Measurements from ENCODE around the gene TRIM10.
A peak's percentile ranks its signal among the peaks of the same experiment; 100 is the strongest.

TRIM10 gene

DNA sequence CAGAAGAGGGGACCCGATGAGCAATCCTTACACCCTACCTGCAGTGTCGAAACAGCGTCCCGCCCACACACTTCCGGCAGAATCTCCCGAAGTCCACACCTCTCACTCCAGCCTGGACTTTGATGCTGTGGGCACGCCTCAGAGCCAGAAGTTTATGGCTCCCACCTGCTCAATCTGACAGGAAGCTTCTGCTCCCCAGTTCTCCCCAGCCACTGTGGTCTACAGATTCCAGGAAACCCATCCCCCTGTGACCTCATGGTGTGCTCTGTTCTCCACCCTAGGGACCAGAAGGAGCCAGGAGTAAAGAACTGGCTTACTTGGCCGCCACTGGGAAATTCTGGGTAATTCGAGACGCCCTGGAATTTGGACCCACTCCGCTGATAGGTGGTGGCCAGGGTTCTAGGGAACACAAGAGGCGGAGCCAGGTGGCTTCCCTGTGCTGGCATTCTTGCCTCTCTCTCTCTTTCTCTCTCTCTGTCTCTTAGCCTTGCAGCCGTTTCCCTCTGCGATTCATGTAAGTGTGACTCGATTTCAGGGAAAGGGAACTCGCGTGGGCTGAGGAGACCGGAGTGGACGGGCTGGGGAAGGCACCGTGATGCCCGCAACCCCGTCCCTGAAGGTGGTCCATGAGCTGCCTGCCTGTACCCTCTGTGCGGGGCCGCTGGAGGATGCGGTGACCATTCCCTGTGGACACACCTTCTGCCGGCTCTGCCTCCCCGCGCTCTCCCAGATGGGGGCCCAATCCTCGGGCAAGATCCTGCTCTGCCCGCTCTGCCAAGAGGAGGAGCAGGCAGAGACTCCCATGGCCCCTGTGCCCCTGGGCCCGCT is 2.3 kb upstream of the TRIM10 start, which contains the start of gene TRIM15:
TRIM15 (plus strand) TSS at position 457 of the 828 bp plus-strand sequence; CDS start at position 596, 139 bp downstream.
- no peaks in the 10 kb centered on the region for H3K9me3 Mint-ChIP-seq
- H3K4me1 Mint-ChIP-seq, result peaks cover 20% of the 10 kb centered on the region
- no peak within 1 kb of the TSS for H3K27ac Mint-ChIP-seq
- ATAC-seq, result peak; percentile 64
- peak within 1 kb of the TSS; percentile 7 for H3K4me3 Mint-ChIP-seq
- peak in 1 of 2 donors; percentile 62 for DNase-seq (ENCODE audit: low spot score in 2 of 2)
- no peaks in the 10 kb centered on the region for H3K36me3 Mint-ChIP-seq

DNA sequence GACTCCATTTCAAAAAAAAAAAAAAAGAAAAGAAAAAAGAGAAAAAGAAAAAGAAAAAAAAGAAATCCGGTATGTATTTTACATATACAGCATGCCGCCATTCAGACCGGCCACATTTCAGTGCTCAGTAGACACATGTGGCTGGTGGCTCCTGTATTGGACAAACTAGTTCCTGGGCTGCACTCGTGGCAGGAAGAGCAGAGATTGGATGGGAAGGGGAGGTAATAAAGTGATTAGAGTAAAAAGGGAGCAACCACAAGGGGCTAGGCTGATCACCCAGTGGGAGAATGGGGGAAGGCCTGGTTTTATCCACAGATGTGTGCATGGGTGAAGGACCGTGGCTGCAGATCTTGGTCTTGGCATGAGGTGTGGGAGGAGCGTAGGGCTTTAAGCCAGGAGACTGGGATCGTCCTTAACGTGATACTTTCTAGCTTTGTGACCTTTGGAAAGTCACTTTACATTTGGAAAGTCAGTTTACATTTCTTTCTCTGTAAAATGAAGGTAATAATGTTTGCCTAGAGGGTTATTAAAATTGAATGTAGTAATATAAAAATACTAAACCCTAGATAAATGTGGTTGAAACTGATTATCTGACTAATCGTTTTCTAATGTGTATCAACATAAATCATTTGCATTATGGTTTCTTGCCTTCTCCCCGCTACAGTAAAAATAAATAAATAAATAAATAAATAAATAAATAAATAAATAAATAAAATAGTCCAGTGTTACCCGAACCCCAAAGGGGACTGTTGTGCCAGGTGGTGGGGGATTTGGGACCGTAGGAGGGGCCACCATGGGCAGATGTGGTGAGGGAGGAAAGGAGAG is 1.5 kb upstream of the TRIM10 start:
- ATAC-seq, result no peak

DNA sequence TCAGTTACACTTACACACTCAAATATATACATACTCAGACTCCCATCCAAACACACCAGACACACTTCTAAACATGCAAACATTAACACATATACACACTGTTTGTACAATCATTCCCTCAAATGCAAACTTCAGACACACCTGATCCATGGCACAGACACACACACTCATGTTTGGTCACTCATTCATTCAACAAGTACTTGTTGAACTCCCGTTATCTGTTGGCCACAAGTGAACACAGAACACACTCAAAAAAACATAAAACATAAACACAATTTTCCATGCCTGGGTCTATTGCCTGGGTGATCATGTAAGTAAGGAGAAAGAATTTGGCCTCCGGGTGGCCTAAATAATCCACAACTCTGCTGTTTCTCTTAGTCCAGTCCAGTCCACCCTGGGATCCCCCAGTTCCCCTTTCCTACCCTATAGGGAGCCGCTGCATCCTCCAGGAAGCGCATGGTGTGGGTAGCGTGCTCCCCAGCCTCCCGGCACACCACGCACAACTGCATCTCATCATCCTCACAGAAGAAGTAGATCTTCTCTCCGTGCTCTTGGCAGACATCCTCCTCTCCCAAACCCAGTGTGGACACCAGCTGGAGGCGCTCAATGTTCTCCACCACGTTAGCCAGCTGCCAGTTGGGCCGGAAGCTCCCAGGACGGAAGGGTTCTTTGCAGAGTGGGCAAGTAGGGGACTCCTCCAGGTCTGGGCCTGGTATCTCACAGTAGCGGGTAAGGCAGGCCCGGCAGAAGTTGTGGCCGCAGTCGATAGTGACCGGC is 815 bp downstream of the TRIM10 start:
- ATAC-seq (no peak), DNase-seq (ENCODE audit: low spot score in 2 of 2) (peak in 1 of 2 donors; percentile 35)
- H3K9me3 Mint-ChIP-seq, result no peaks in the 10 kb centered on the region
- H3K4me1 Mint-ChIP-seq, result peaks cover 23% of the 10 kb centered on the region
- H3K36me3 Mint-ChIP-seq, result no peaks in the 10 kb centered on the region
- no peak overlapping the region for H3K27ac Mint-ChIP-seq
- H3K4me3 Mint-ChIP-seq, result no peak overlapping the region

More for the DNA sequence above, 1.5 kb upstream of the TRIM10 start:
- H3K27ac Mint-ChIP-seq, result no peak overlapping the region
- no peaks in the 10 kb centered on the region for H3K36me3 Mint-ChIP-seq
- no peak overlapping the region for H3K4me3 Mint-ChIP-seq
- H3K9me3 Mint-ChIP-seq, result no peaks in the 10 kb centered on the region
- DNase-seq (ENCODE audit: low spot score in 2 of 2), result peak in 1 of 2 donors; percentile 41
- H3K4me1 Mint-ChIP-seq, result peaks cover 23% of the 10 kb centered on the region

DNA sequence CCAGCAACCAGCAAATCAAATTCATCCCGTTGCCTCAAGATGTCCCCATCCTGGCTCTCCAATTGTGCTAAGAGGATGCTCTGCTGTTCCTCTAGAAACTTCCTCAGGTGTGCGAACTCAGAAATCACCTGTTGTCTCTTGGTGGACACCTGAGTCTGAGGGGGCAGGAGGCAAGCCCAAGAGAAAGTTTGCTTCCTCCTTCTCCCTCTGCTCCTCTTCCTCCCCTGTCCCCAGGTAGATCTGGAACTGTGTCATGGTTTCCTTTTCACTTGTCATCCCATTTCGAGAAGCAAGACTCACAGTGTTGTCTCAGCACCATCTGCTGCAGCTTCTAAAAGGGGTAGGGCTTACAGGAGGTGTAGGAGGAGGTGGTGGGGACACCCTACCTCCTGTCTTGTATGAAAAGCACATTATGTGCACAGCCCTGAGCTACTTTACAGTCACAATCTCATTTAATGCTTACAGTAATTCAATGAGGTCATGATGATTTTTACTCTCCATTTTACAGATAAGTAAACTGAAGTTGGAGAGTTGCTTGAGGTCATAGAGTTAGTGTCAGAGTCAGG is 2.5 kb downstream of the TRIM10 start:
- DNase-seq (ENCODE audit: low spot score in 2 of 2), result peak in 1 of 2 donors; percentile 48
- H3K9me3 Mint-ChIP-seq, result no peaks in the 10 kb centered on the region
- H3K27ac Mint-ChIP-seq, result no peak overlapping the region
- no peak overlapping the region for H3K4me3 Mint-ChIP-seq
- ATAC-seq, result peak; percentile 87
- no peaks in the 10 kb centered on the region for H3K36me3 Mint-ChIP-seq
- peaks cover 23% of the 10 kb centered on the region for H3K4me1 Mint-ChIP-seq

DNA sequence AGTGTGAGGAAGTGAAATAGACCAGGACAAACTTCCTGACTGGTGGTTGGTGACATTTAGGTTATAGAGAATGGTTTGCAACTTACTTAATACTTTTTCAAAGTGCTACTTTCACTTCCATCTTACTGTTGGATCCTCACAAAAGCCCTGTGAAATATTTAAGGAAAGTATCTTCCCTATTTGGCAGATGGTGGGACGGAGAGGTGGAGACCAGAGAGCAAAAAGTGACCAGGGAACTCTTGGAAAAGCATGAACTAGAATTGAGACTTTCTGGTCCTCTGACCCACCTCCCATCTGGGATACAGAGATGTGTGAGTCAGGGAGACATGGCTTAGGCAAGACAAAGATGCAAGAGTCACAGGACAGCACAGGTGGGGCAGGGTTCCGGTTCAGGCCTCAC is 3.0 kb downstream of the TRIM10 start:
- H3K4me3 Mint-ChIP-seq, result no peak overlapping the region
- ATAC-seq (no peak), DNase-seq (ENCODE audit: low spot score in 2 of 2) (peak in 1 of 2 donors; percentile 3)
- no peaks in the 10 kb centered on the region for H3K36me3 Mint-ChIP-seq
- H3K4me1 Mint-ChIP-seq, result peaks cover 18% of the 10 kb centered on the region
- no peaks in the 10 kb centered on the region for H3K9me3 Mint-ChIP-seq
- no peak overlapping the region for H3K27ac Mint-ChIP-seq

DNA sequence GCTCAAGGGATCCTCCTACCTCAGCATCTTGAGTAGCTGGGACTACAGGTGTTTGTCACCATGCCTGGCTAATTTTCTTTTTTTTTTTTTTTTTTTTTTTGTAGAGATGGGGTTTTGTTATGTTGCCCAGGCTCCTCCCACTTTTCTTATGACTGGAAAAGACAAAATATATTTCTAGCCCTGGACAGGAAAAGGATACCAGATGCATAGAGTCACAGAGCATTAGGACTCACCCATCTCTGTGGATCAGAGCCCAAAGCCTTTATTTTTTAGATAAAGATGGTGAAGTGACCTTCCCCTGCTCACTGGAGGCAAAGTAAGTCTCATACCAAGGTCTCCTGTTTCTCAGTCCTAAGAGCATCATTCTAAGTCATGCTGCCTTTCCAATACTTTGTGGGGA is 3.4 kb downstream of the TRIM10 start:
- Mint-ChIP-seq H3K9me3 (no peaks in the 10 kb centered on the region), H3K27ac (no peak overlapping the region), H3K4me1 (peaks cover 16% of the 10 kb centered on the region), H3K36me3 (no peaks in the 10 kb centered on the region), H3K4me3 (no peak overlapping the region)
- ATAC-seq (no peak), DNase-seq (ENCODE audit: low spot score in 2 of 2) (no peak)

DNA sequence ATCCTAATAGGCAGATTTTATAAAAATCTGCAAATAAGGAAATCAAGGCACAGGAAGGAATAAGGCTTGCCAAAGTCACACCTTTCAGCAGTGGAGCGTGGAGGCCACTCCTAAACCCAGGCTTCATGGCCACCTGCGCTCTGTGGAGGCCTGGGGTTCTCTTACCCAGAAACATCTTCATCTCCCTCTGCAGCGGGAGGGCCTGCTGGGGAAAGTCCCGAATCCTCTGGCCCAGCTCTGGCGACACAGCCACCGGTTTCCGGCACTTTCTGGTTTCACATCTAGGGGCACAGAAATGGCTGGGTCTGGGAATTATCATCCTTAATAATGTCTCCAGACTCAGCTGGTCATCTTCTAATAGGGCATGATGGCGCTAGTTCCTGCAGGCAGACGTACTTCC is 4.2 kb downstream of the TRIM10 start:
- Mint-ChIP-seq H3K9me3 (no peaks in the 10 kb centered on the region), H3K4me3 (no peak overlapping the region), H3K36me3 (no peaks in the 10 kb centered on the region), H3K27ac (no peak overlapping the region), H3K4me1 (peaks cover 11% of the 10 kb centered on the region)
- no peak for ATAC-seq
- peak in 1 of 2 donors; percentile 22 for DNase-seq (ENCODE audit: low spot score in 2 of 2)

DNA sequence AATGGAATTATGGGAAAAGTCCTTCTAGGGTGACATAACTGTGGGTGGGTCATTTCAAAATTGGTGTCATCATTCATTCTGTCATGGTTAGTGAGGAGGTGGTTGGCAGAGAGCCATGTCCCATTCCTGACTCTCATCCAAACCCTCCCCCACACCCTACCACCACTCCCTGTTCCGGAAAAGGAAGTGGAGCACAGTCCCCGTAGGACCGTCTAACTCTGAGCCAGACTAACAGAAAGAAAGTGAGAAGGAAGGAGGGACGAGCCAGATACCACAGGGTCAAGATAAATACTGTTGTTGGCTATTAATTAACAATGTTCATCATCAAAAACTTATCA is 4.8 kb downstream of the TRIM10 start:
- Mint-ChIP-seq H3K27ac (no peak overlapping the region), H3K9me3 (no peaks in the 10 kb centered on the region), H3K4me3 (no peak overlapping the region), H3K4me1 (peaks cover 11% of the 10 kb centered on the region), H3K36me3 (no peaks in the 10 kb centered on the region)
- DNase-seq (ENCODE audit: low spot score in 2 of 2), result no peak
- no peak for ATAC-seq

DNA sequence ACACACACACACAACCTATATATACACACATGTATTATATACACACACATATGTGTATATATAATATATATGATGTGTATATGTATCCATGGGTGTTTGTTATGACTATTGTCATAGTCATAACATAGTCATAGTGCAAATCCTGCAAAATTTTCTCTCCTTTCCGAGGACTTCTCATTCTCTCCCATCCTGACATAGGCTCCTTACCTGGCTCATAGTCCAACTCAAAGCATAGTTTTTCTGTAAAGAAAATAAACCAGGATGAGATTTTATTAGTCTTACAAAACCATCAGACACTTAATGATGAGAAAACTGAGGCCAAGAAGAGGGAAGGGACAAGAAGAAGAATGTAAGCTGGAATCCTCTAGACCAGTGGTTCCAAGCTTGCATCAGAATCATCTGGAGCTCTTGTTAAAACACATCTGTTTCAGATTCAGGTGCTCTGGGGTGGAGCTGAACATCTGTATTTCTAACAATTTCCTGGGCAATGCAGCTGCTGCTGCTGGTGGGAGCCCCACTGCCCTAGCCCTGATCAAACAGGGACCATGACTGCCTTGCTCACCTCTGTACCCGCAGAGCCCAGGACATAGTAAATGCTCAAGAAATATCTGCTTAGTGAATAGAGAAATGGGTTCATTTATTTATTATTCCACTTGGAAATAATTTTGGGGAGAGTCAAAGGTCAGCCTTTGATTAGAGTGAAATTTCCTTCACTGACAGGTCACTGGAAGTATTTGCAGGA is 5.3 kb downstream of the TRIM10 start:
- H3K36me3 Mint-ChIP-seq, result no peaks in the 10 kb centered on the region
- no peak overlapping the region for H3K4me3 Mint-ChIP-seq
- peak overlapping the region; percentile 17 for H3K27ac Mint-ChIP-seq
- DNase-seq (ENCODE audit: low spot score in 2 of 2), result peak in 1 of 2 donors; percentile 15
- peaks cover 11% of the 10 kb centered on the region for H3K4me1 Mint-ChIP-seq
- no peaks in the 10 kb centered on the region for H3K9me3 Mint-ChIP-seq
- ATAC-seq, result no peak

DNA sequence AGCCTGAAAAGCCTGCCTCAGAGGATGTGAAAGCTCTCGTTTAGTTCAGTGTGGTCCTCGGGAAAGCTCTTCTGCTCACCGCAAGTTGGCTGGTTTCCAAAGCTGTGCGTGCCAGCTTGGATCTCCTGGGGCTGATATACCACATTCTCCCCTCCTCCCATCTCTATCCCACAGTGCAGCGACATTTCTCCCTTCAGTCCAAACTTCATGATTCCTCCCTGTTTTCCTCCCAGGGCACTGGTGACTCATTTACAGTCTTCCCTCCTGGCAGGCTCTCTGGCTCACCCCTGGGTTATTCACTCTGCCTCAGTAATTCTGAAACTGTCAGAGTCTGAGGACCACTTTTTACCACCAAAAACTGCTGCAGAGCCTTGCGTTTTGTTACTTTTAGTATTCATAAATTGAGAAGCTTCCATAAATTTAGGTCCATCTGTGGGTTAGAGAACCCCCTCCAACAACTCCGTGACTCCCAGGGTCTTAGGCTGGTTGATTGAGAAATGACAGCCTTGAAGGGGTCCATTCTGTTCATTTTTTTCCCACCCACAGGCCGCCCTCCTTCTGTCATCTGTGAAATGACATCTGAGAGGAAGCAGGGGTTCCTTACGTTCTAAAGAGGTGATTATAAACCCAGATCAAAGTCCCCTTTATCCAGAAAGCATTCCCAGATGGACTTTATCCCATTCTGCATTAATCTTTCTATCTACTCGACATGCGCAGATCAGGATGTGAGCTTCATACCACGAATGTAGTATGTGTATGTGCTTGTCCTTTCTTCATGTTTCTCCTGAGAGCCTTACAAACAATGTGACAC is 6.1 kb downstream of the TRIM10 start:
- Mint-ChIP-seq H3K27ac (peak overlapping the region; percentile 17), H3K9me3 (no peaks in the 10 kb centered on the region), H3K36me3 (no peaks in the 10 kb centered on the region), H3K4me1 (peaks cover 11% of the 10 kb centered on the region), H3K4me3 (no peak overlapping the region)
- DNase-seq (ENCODE audit: low spot score in 2 of 2) (peak in 1 of 2 donors; percentile 22), ATAC-seq (no peak)

DNA sequence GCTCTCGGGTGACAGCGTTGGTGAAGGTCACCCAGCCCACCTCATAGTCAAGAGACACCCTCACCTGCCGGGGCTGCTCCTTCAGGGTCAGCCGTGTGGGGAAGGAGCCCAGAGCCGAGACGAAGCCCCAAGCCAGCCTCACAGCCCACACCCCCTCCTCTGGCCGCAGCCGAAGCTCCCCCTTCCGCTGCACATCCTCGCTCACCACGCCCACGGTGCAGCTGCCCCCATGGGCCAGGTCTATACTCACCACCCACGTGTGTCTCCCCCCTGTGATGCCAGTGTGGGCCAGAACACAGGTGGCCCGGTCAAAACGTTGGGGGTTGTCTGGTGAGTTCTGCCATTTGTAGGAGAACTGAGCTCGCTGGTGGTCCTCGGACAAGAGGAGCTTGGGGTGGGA is 7.0 kb downstream of the TRIM10 start:
- Mint-ChIP-seq H3K4me3 (no peak overlapping the region), H3K4me1 (peaks cover 11% of the 10 kb centered on the region), H3K27ac (no peak overlapping the region), H3K9me3 (no peaks in the 10 kb centered on the region), H3K36me3 (no peaks in the 10 kb centered on the region)
- ATAC-seq (no peak), DNase-seq (ENCODE audit: low spot score in 2 of 2) (peak in 1 of 2 donors; percentile 32)

DNA sequence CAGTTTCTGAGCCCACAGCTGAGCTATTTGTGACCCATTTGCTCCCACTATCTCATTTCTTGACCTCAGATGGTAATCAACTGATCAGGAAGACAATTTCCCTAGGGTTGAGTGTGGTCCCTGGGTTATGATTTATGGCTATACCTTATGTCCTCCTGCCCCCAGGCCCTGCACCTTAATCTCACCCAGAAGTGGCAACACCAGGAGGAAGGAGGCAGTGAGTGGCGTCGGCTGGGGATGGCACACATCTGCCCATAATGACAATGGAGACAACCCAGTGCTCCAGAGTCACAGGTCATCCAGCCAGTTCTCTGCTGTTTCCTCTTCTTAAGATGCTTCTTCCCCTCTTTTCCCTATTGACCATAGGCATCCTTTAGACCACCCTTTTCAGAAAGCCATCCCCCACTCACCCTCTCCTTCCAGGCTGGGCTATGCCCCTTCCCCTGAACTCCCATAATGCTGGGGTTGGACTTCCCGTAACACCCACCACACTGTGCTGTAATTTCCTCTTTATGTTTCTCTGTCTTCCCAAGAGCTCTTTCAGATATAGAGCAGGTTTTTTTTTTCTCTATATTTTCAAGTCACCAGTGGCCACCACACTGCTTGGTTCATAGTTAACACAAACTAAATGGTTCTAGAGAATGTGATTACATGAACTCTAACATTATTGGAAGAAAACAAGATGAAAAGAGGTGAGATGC is 8.0 kb downstream of the TRIM10 start:
- Mint-ChIP-seq H3K27ac (no peak overlapping the region), H3K4me1 (peaks cover under 1% of the 10 kb centered on the region), H3K36me3 (no peaks in the 10 kb centered on the region), H3K9me3 (no peaks in the 10 kb centered on the region), H3K4me3 (no peak overlapping the region)
- DNase-seq (ENCODE audit: low spot score in 2 of 2) (peak in 1 of 2 donors; percentile 23), ATAC-seq (no peak)

DNA sequence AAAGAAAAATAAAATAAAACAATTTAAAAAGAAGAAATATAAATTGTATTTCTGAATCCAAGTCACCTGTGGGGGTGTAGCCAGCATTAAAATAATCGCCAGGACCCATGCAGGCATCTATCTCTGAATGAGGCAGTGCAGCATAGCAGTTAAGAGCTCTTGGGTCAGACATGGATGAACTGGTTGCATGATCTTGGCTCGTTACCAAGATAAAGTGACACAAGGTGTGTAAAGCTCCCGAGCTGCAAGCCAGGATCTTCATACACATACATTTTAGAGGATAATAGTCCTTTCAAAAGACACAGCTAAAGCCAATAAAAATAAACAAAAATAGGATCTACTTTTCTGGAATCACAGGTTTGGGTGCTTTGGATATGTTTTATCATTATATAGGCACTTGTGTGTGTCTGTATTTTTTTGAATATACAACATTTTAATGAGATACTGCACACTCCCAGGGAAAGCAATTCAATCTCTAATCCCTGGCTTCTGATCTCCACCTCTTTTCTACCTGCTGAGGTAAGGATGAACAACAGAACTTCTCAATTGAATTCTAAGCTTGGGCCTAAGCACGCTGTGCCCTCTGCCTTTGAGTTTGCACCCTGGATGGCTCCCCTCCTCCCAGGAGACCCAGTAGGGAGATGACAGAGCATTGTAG is 8.9 kb downstream of the TRIM10 start:
- Mint-ChIP-seq H3K27ac (no peak overlapping the region), H3K4me3 (no peak overlapping the region), H3K36me3 (no peaks in the 10 kb centered on the region), H3K4me1 (peaks cover 4% of the 10 kb centered on the region), H3K9me3 (no peaks in the 10 kb centered on the region)
- no peak for DNase-seq (ENCODE audit: low spot score in 2 of 2)
- no peak for ATAC-seq
